A673 (cell line): ENCODE results near the gene GZMA. TPM values are rescaled to one million over a fixed set of nuclear protein-coding genes. Genes with fewer than 3 reads are reported as not detected.

Experiments used
- BruUV-seq: library from RNA; stranded (reverse); fragments of 400-500 nt; replicated peaks from 2 replicates; lab custom pipeline; 2021; lab: Mats Ljungman, UMichigan
- CTCF ChIA-PET: fragments of 300-600 bp; sonication (Branson Sonifier 250); formaldehyde crosslinking; loops from one replicate; lab custom pipeline; 2022; ENCODE audit warnings: antibody characterized with exemption; lab: Charles Lee
- POLR2A ChIA-PET: fragments of 300-600 bp; sonication (Branson Sonifier 250); formaldehyde crosslinking; loops from one replicate; lab custom pipeline; 2022; ENCODE audit warnings: antibody characterized with exemption; ENCODE audit not compliant: low non-redundant PET; lab: Charles Lee
- DNase-seq: peaks from one replicate; pipeline ENCODE4 v3.0.0-alpha.2; 2015; ENCODE audit warnings: low spot score
- H3K27ac ChIP-seq: fragments of 200-600 bp; sonication (generic); 2 replicates; pipeline ENCODE4 v1.5.1; 2016; ENCODE audit warnings: mixed run types, low read depth, mild to moderate bottlenecking, mixed read lengths, antibody characterized with exemption, low read length; ENCODE audit not compliant: poor library complexity, severe bottlenecking
- H3K27me3 ChIP-seq: fragments of 200-600 bp; sonication (generic); replicated peaks from 2 replicates; pipeline ENCODE4 v1.6.1; 2017; ENCODE audit warnings: mixed run types, low read depth, mild to moderate bottlenecking, mixed read lengths, antibody characterized with exemption, low read length; ENCODE audit not compliant: insufficient read depth, poor library complexity
- H3K36me3 ChIP-seq: fragments of 200-600 bp; sonication (generic); 2 replicates; pipeline ENCODE4 v1.6.1; 2016; ENCODE audit warnings: mixed run types, mild to moderate bottlenecking, mixed read lengths, antibody characterized with exemption, low read length; ENCODE audit not compliant: insufficient read depth, poor library complexity, severe bottlenecking
- H3K4me1 ChIP-seq: fragments of 200-600 bp; sonication (generic); 2 replicates; pipeline ENCODE4 v1.6.1; 2017; ENCODE audit warnings: mixed run types, mild to moderate bottlenecking, mixed read lengths, antibody characterized with exemption, low read length; ENCODE audit not compliant: insufficient read depth, poor library complexity, severe bottlenecking
- H3K4me3 ChIP-seq: fragments of 200-600 bp; sonication (generic); 2 replicates; pipeline ENCODE4 v1.5.1; 2016; ENCODE audit warnings: low read depth, mixed run types, mild to moderate bottlenecking, mixed read lengths, low read length; ENCODE audit not compliant: poor library complexity, severe bottlenecking
- H3K9me3 ChIP-seq: fragments of 200-600 bp; sonication (generic); 2 replicates; pipeline ENCODE4 v1.6.1; 2016; ENCODE audit warnings: mixed run types, low read depth, mild to moderate bottlenecking, mixed read lengths, antibody characterized with exemption, low read length; ENCODE audit not compliant: poor library complexity, severe bottlenecking
- CTCF ChIP-seq: fragments of 300-800, 200-600 bp; sonication (generic); conservative IDR thresholded peaks from 2 replicates; pipeline ENCODE4 v1.5.1; 2017; ENCODE audit warnings: low read depth, mild to moderate bottlenecking, antibody characterized with exemption, low read length, moderate library complexity, mixed read lengths
- EZH2 ChIP-seq: fragments of 200-600 bp; sonication (generic); IDR thresholded peaks from 2 replicates; pipeline ENCODE4 v1.6.1; 2017; ENCODE audit warnings: borderline replicate concordance, low read depth, mild to moderate bottlenecking, mixed read lengths, antibody characterized with exemption, low read length; ENCODE audit not compliant: poor library complexity, severe bottlenecking
- intact Hi-C: fragments of 100-400 bp; cut with micrococcal nuclease; formaldehyde crosslinking; loops from one replicate; pipeline ENCODE4 v1.10.0; 2022; ENCODE audit not compliant: unreplicated experiment
- total RNA-seq: library from RNA; stranded (reverse); gene quantifications from 2 replicates; pipeline ENCODE4 v1.2.3, GENCODE V29; 2021

The GZMA gene
- total RNA-seq, 1 experiment from 2014 or later: not detected

DNA sequence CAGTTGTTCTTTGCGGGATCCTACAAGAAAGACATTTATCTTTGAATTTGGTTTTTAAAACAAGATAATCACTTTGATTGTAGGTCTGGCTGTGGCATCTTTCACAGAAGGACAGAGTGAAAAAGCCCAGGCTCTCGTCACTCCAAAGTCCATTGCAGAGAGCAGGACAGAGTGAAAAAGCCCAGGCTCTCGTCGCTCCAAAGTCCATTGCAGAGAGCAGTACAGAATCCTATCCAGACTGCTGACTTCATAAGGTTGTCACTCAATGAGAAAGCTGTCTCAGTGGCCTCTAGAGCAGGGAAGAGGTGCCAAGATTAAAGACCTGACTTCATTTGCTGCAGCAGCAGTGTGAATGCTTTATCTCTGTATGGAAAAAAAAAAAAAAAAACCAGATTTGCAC lies 41.2 kb downstream of the GZMA start:
- intact Hi-C loops: loop anchor here (10.0 kb wide), 1 partner anchor 629 kb away; the partner anchor contains the start of gene SNX18
- no peak overlapping the region for H3K4me3 ChIP-seq
- H3K9me3 ChIP-seq: no peaks in the 10 kb centered on the region
- no peak overlapping the region for H3K27ac ChIP-seq
- CTCF ChIA-PET: no interaction called here
- POLR2A ChIA-PET: no interaction called here
- DNase-seq: no peak
- BruUV-seq: no TSS peak
- H3K27me3 ChIP-seq: peaks cover 27% of the 10 kb centered on the region
- no peaks in the 10 kb centered on the region for H3K4me1 ChIP-seq
- TF ChIP-seq EZH2: no peak
- TF ChIP-seq CTCF: no peak
- no peaks in the 10 kb centered on the region for H3K36me3 ChIP-seq

DNA sequence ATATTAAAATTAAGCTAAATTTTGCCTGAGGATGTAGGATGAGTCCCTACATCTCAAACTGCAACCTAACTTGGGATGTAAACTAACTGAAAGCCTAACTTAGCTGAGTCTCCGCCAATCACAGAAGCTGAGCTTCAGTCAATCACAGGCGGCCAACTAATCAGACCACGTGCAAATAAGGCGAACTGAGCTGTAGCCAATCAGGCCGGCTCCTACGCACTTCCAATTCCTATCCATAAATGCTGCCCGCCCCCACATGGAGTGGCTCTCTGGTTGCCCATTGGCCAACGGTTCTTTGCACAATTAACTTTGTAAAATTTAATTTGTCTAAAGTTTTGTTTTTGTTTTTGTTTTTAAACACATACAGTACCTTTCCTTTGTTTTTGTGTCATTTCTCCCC lies 43.6 kb downstream of the GZMA start:
- ChIA-PET CTCF (interaction anchor here (0.6 to 1.8 kb wide), 4 partner anchors 202 to 244 kb away, joined by 3 to 15 read pairs (median 5); no protein-coding TSS in a partner anchor), POLR2A (interaction anchor here (1.2 kb wide), 1 partner anchor 14 kb away, joined by 4 read pairs; the partner anchor contains the start of gene GPX8)
- Histone ChIP-seq H3K27ac (no peak overlapping the region), H3K36me3 (no peaks in the 10 kb centered on the region), H3K4me1 (no peaks in the 10 kb centered on the region), H3K27me3 (peaks cover 27% of the 10 kb centered on the region), H3K9me3 (no peaks in the 10 kb centered on the region), H3K4me3 (no peak overlapping the region)
- peak; percentile 46 for DNase-seq
- intact Hi-C loops: loop anchor here (1.0 to 10.0 kb wide), 4 partner anchors 201 to 904 kb away; partner anchors contain the start of gene SNX18
- TF ChIP-seq EZH2 (no peak), CTCF (no peak)
- BruUV-seq: no TSS peak

- H3K27ac ChIP-seq: no peak overlapping the region
- TF ChIP-seq CTCF: peak; percentile 94
- no peak for TF ChIP-seq EZH2
- peaks cover 27% of the 10 kb centered on the region for H3K27me3 ChIP-seq
- no TSS peak for BruUV-seq
- peak; percentile 91 for DNase-seq
- H3K4me3 ChIP-seq: no peak overlapping the region
- no peaks in the 10 kb centered on the region for H3K4me1 ChIP-seq
- ChIA-PET CTCF (interaction anchor here (0.6 to 1.8 kb wide), 4 partner anchors 202 to 245 kb away, joined by 3 to 15 read pairs (median 5); no protein-coding TSS in a partner anchor), POLR2A (interaction anchor here (1.2 kb wide), 1 partner anchor 13 kb away, joined by 4 read pairs; the partner anchor contains the start of gene GPX8)
- H3K36me3 ChIP-seq: no peaks in the 10 kb centered on the region
- intact Hi-C loops: loop anchor here (1.0 to 10.0 kb wide), 4 partner anchors 202 to 904 kb away; partner anchors contain the start of gene SNX18
- H3K9me3 ChIP-seq: no peaks in the 10 kb centered on the region
Observed at GRCh38 chr5:55146543-55147151, 44.2 kb downstream of the GZMA start.
